Measurements from ENCODE around the gene MOK.

MOK gene

GRCh38 chr14:102182936-102183619 lies 121.9 kb downstream of the MOK start:
- Histone ChIP-seq H3K79me2 (ENCODE audit: low read length) (peaks cover 77% of the 10 kb centered on the region), H3K9me3 (ENCODE audit: insufficient read depth, low read length) (no peaks in the 10 kb centered on the region), H3K27ac (ENCODE audit: low read length) (no peak overlapping the region), H3K4me1 (ENCODE audit: low read length) (peaks cover 30% of the 10 kb centered on the region), H3K9ac (ENCODE audit: low read length) (no peak overlapping the region), H3K4me3 (ENCODE audit: low read length) (no peak overlapping the region), H3K36me3 (replicated peaks; ENCODE audit: low read depth, low read length) (no peaks in the 10 kb centered on the region), H4K20me1 (ENCODE audit: insufficient read depth, low read length) (peaks cover 76% of the 10 kb centered on the region), H2AFZ (ENCODE audit: low read depth, low read length) (no peak overlapping the region), H3K27me3 (ENCODE audit: low read depth, low read length) (no peaks in the 10 kb centered on the region), H3K4me2 (ENCODE audit: low read length) (no peak overlapping the region)
- TF ChIP-seq EZH2phosphoT487 (IDR thresholded peaks at IDR 0.05; ENCODE audit: low read depth) (no peak), CTCF (IDR thresholded peaks at IDR 0.05; ENCODE audit: low read depth, low read length) (no peak)

GRCh38 chr14:102182190-102182589 lies 122.8 kb downstream of the MOK start:
- Histone ChIP-seq H3K27ac (ENCODE audit: low read length) (no peak overlapping the region), H3K4me2 (ENCODE audit: low read length) (no peak overlapping the region), H3K79me2 (ENCODE audit: low read length) (peaks cover 77% of the 10 kb centered on the region), H3K4me1 (ENCODE audit: low read length) (peaks cover 30% of the 10 kb centered on the region), H3K9ac (ENCODE audit: low read length) (no peak overlapping the region), H3K9me3 (ENCODE audit: insufficient read depth, low read length) (no peaks in the 10 kb centered on the region), H4K20me1 (ENCODE audit: insufficient read depth, low read length) (peaks cover 72% of the 10 kb centered on the region), H3K27me3 (ENCODE audit: low read depth, low read length) (no peaks in the 10 kb centered on the region), H3K36me3 (replicated peaks; ENCODE audit: low read depth, low read length) (no peaks in the 10 kb centered on the region), H3K4me3 (ENCODE audit: low read length) (no peak overlapping the region), H2AFZ (ENCODE audit: low read depth, low read length) (no peak overlapping the region)
- TF ChIP-seq CTCF (IDR thresholded peaks at IDR 0.05; ENCODE audit: low read depth, low read length) = no peak
- TF ChIP-seq EZH2phosphoT487 (IDR thresholded peaks at IDR 0.05; ENCODE audit: low read depth) = no peak

- Histone ChIP-seq H3K9me3 (ENCODE audit: insufficient read depth, low read length) (no peaks in the 10 kb centered on the region), H4K20me1 (ENCODE audit: insufficient read depth, low read length) (peaks cover 69% of the 10 kb centered on the region), H3K9ac (ENCODE audit: low read length) (no peak overlapping the region), H3K36me3 (replicated peaks; ENCODE audit: low read depth, low read length) (no peaks in the 10 kb centered on the region), H3K4me1 (ENCODE audit: low read length) (peaks cover 30% of the 10 kb centered on the region), H2AFZ (ENCODE audit: low read depth, low read length) (no peak overlapping the region), H3K27ac (ENCODE audit: low read length) (no peak overlapping the region), H3K79me2 (ENCODE audit: low read length) (peaks cover 75% of the 10 kb centered on the region), H3K27me3 (ENCODE audit: low read depth, low read length) (no peaks in the 10 kb centered on the region), H3K4me3 (ENCODE audit: low read length) (no peak overlapping the region), H3K4me2 (ENCODE audit: low read length) (no peak overlapping the region)
- TF ChIP-seq EZH2phosphoT487 (IDR thresholded peaks at IDR 0.05; ENCODE audit: low read depth) = no peak
- no peak for TF ChIP-seq CTCF (IDR thresholded peaks at IDR 0.05; ENCODE audit: low read depth, low read length)
These were observed 123.8 kb downstream of the MOK start for GRCh38 chr14:102181187-102181586.

- peaks cover 65% of the 10 kb centered on the region for H4K20me1 ChIP-seq (ENCODE audit: insufficient read depth, low read length)
- no peaks in the 10 kb centered on the region for H3K36me3 ChIP-seq (replicated peaks; ENCODE audit: low read depth, low read length)
- no peak for TF ChIP-seq EZH2phosphoT487 (IDR thresholded peaks at IDR 0.05; ENCODE audit: low read depth)
- TF ChIP-seq CTCF (IDR thresholded peaks at IDR 0.05; ENCODE audit: low read depth, low read length) = no peak
- H3K27me3 ChIP-seq (ENCODE audit: low read depth, low read length) = no peaks in the 10 kb centered on the region
- no peak overlapping the region for H3K9ac ChIP-seq (ENCODE audit: low read length)
- no peaks in the 10 kb centered on the region for H3K9me3 ChIP-seq (ENCODE audit: insufficient read depth, low read length)
- peaks cover 68% of the 10 kb centered on the region for H3K79me2 ChIP-seq (ENCODE audit: low read length)
- H2AFZ ChIP-seq (ENCODE audit: low read depth, low read length) = no peak overlapping the region
- H3K4me3 ChIP-seq (ENCODE audit: low read length) = no peak overlapping the region
- H3K27ac ChIP-seq (ENCODE audit: low read length) = no peak overlapping the region
- H3K4me1 ChIP-seq (ENCODE audit: low read length) = peaks cover 33% of the 10 kb centered on the region
- H3K4me2 ChIP-seq (ENCODE audit: low read length) = peak overlapping the region; percentile 11; the same call in 1 of the 2 replicates
These were observed 124.5 kb downstream of the MOK start for GRCh38 chr14:102180248-102180998.

Measured in OCI-LY3 (cell line).